Mucosa of stomach (tissue), 1 donor: Measurements from ENCODE around the gene ITGB1.
"Not testable (repeated sequence)": the region's sequence is repeated elsewhere in the genome, so short reads cannot be mapped to it uniquely, and the experiment has no call there.

ENCODE experiments used
- H3K27me3 ChIP-seq: one replicate; pipeline ENCODE4 v1.7.0; 2013; ENCODE audit warnings: mild to moderate bottlenecking, low read length; ENCODE audit not compliant: control insufficient read depth, insufficient read depth
- H3K36me3 ChIP-seq: one replicate; pipeline ENCODE4 v1.7.0; 2013; ENCODE audit warnings: low read length; ENCODE audit not compliant: control insufficient read depth, insufficient read depth
- H3K4me1 ChIP-seq: one replicate; pipeline ENCODE4 v1.7.0; 2013; ENCODE audit warnings: mild to moderate bottlenecking, low read length; ENCODE audit not compliant: control insufficient read depth, insufficient read depth
- H3K4me3 ChIP-seq: one replicate; pipeline ENCODE4 v1.7.0; 2013; ENCODE audit warnings: low read length
- H3K9ac ChIP-seq: one replicate; pipeline ENCODE4 v1.7.0; 2013; ENCODE audit warnings: mild to moderate bottlenecking, low read length, moderate library complexity
- H3K9me3 ChIP-seq: one replicate; pipeline ENCODE4 v1.7.0; 2013; ENCODE audit warnings: mild to moderate bottlenecking, low read length, moderate library complexity; ENCODE audit not compliant: control insufficient read depth
- donor health status: Pancreatic carcinoma.

The ITGB1 gene

GRCh38 chr10:32987172-32987571, 29.1 kb upstream of the ITGB1 start:
- Histone ChIP-seq H3K4me1 (peaks cover 7% of the 10 kb centered on the region), H3K4me3 (no peak overlapping the region), H3K27me3 (no peaks in the 10 kb centered on the region), H3K36me3 (no peaks in the 10 kb centered on the region), H3K9me3 (no peaks in the 10 kb centered on the region), H3K9ac (no peak overlapping the region)

- Histone ChIP-seq H3K4me1 (peaks cover 20% of the 10 kb centered on the region), H3K9me3 (no peaks in the 10 kb centered on the region), H3K9ac (no peak overlapping the region), H3K4me3 (no peak overlapping the region), H3K27me3 (no peaks in the 10 kb centered on the region), H3K36me3 (no peaks in the 10 kb centered on the region)
Measured at GRCh38 chr10:32985775-32986350, 27.8 kb upstream of the ITGB1 start.

- peaks cover 24% of the 10 kb centered on the region for H3K4me1 ChIP-seq
- no peak overlapping the region for H3K4me3 ChIP-seq
- H3K9me3 ChIP-seq = no peaks in the 10 kb centered on the region
- no peaks in the 10 kb centered on the region for H3K27me3 ChIP-seq
- H3K9ac ChIP-seq = no peak overlapping the region
- H3K36me3 ChIP-seq = no peaks in the 10 kb centered on the region
Measured at GRCh38 chr10:32985341-32985764, 27.3 kb upstream of the ITGB1 start.

- Histone ChIP-seq H3K4me3 (no peak overlapping the region), H3K27me3 (no peaks in the 10 kb centered on the region), H3K9ac (no peak overlapping the region), H3K36me3 (no peaks in the 10 kb centered on the region), H3K4me1 (peaks cover 28% of the 10 kb centered on the region), H3K9me3 (no peaks in the 10 kb centered on the region)
Measured at GRCh38 chr10:32984003-32984600, 26.1 kb upstream of the ITGB1 start.

GRCh38 chr10:32982911-32983909, 25.2 kb upstream of the ITGB1 start:
- H3K27me3 ChIP-seq = no peaks in the 10 kb centered on the region
- no peak overlapping the region for H3K9ac ChIP-seq
- H3K4me1 ChIP-seq = peaks cover 28% of the 10 kb centered on the region
- H3K4me3 ChIP-seq = no peak overlapping the region
- no peaks in the 10 kb centered on the region for H3K36me3 ChIP-seq
- H3K9me3 ChIP-seq = no peaks in the 10 kb centered on the region

GRCh38 chr10:32982293-32982709, 24.3 kb upstream of the ITGB1 start:
- Histone ChIP-seq H3K4me3 (no peak overlapping the region), H3K36me3 (no peaks in the 10 kb centered on the region), H3K27me3 (no peaks in the 10 kb centered on the region), H3K4me1 (peaks cover 28% of the 10 kb centered on the region), H3K9ac (peak overlapping the region; percentile 89), H3K9me3 (no peaks in the 10 kb centered on the region)

- H3K27me3 ChIP-seq = no peaks in the 10 kb centered on the region
- peak overlapping the region; percentile 89 for H3K9ac ChIP-seq
- no peaks in the 10 kb centered on the region for H3K9me3 ChIP-seq
- H3K36me3 ChIP-seq = no peaks in the 10 kb centered on the region
- H3K4me3 ChIP-seq = no peak overlapping the region
- peaks cover 28% of the 10 kb centered on the region for H3K4me1 ChIP-seq
Measured at GRCh38 chr10:32981760-32982159, 23.7 kb upstream of the ITGB1 start.

- peaks cover 24% of the 10 kb centered on the region for H3K4me1 ChIP-seq
- H3K27me3 ChIP-seq = no peaks in the 10 kb centered on the region
- H3K9ac ChIP-seq = peak overlapping the region; percentile 89
- H3K36me3 ChIP-seq = no peaks in the 10 kb centered on the region
- no peaks in the 10 kb centered on the region for H3K9me3 ChIP-seq
- H3K4me3 ChIP-seq = peak overlapping the region; percentile 81
Measured at GRCh38 chr10:32980558-32981468, 22.8 kb upstream of the ITGB1 start.

GRCh38 chr10:32980242-32980557, 22.2 kb upstream of the ITGB1 start:
- Histone ChIP-seq H3K36me3 (no peaks in the 10 kb centered on the region), H3K4me1 (peaks cover 23% of the 10 kb centered on the region), H3K27me3 (no peaks in the 10 kb centered on the region), H3K9ac (peak overlapping the region; percentile 89), H3K9me3 (no peaks in the 10 kb centered on the region), H3K4me3 (peak overlapping the region; percentile 81)

GRCh38 chr10:32979719-32980118, 21.7 kb upstream of the ITGB1 start:
- H3K36me3 ChIP-seq, H3K9me3 ChIP-seq, H3K4me3 ChIP-seq, H3K27me3 ChIP-seq, H3K9ac ChIP-seq: not testable (repeated sequence)
- H3K4me1 ChIP-seq = peaks cover 23% of the 10 kb centered on the region

GRCh38 chr10:32979041-32979440, 21.0 kb upstream of the ITGB1 start:
- Histone ChIP-seq H3K4me1 (peaks cover 23% of the 10 kb centered on the region), H3K27me3 (no peaks in the 10 kb centered on the region), H3K9ac (no peak overlapping the region), H3K36me3 (no peaks in the 10 kb centered on the region), H3K9me3 (no peaks in the 10 kb centered on the region), H3K4me3 (no peak overlapping the region)
